Naive thymus-derived CD4-positive, alpha-beta T cell (primary cell): ENCODE measurements around the gene OCA2. TPM values are rescaled to one million over a fixed set of nuclear protein-coding genes. Genes with fewer than 3 reads are reported as not detected.

Experiments used
- ATAC-seq: fragments of 150-1000 bp; cut with Tn5 transposase; 2 replicates; pipeline ENCODE4 v1.10.0; 2021; ENCODE audit warnings: mild to moderate bottlenecking, moderate library complexity
- CTCF ChIA-PET: fragments of 350-600 bp; sonication (Branson Sonifier 250); formaldehyde crosslinking; loops from one replicate; lab custom pipeline; 2021; ENCODE audit warnings: antibody characterized with exemption; lab: Charles Lee
- POLR2A ChIA-PET: fragments of 350-600 bp; sonication (Branson Sonifier 250); formaldehyde crosslinking; loops from one replicate; lab custom pipeline; 2021; ENCODE audit warnings: antibody characterized with exemption, inconsistent platforms; lab: Charles Lee
- DNase-seq, 9 donors: peaks; one replicate each; pipeline versions ENCODE4 v3.0.0 to v3.0.0-alpha.2; 2020 to 2022; ENCODE audit warnings: mixed read lengths in 1 of 9
- H3K27ac ChIP-seq: one replicate; pipeline ENCODE4 v1.7.0; 2013; ENCODE audit warnings: mild to moderate bottlenecking, low read depth, low read length, moderate library complexity
- H3K27me3 ChIP-seq, 2 donors: one replicate each; pipeline ENCODE4 v1.7.0; 2013; ENCODE audit warnings: low read length in 2 of 2, mild to moderate bottlenecking in 2 of 2, moderate library complexity in 2 of 2; ENCODE audit not compliant: control insufficient read depth in 2 of 2, insufficient read depth in 2 of 2
- H3K36me3 ChIP-seq, 3 experiments: 1 replicate in 2 of 3; 2 replicates in 1 of 3; pipeline ENCODE4 v1.7.0; 2013; ENCODE audit warnings: low read length in 3 of 3, mild to moderate bottlenecking in 3 of 3, moderate library complexity in 1 of 3; ENCODE audit not compliant: insufficient read depth in 3 of 3, control insufficient read depth in 2 of 3
- H3K4me1 ChIP-seq, 2 donors: one replicate each; pipeline ENCODE4 v1.7.0; 2013; ENCODE audit warnings: low read length in 2 of 2, mild to moderate bottlenecking in 2 of 2, moderate library complexity in 1 of 2; ENCODE audit not compliant: control insufficient read depth in 2 of 2, insufficient read depth in 2 of 2
- H3K4me3 ChIP-seq: 2 replicates; pipeline ENCODE4 v1.7.0; 2013; ENCODE audit warnings: mild to moderate bottlenecking, low read length
- H3K9me3 ChIP-seq, 3 experiments: 1 replicate in 2 of 3; 2 replicates in 1 of 3; pipeline ENCODE4 v1.7.0; 2013; ENCODE audit warnings: low read length in 3 of 3; ENCODE audit not compliant: control insufficient read depth in 2 of 3
- H3K27ac Mint-ChIP-seq, 9 donors: one replicate each; pipeline ENCODE4 v1.8.0; 2020 to 2022; ENCODE audit warnings: mixed read lengths in 9 of 9, mild to moderate bottlenecking in 8 of 9, moderate library complexity in 5 of 9, inconsistent platforms in 2 of 9
- H3K27me3 Mint-ChIP-seq, 5 donors: one replicate each; pipeline ENCODE4 v1.8.0; 2021 to 2022; ENCODE audit warnings: mixed read lengths in 5 of 5, mild to moderate bottlenecking in 1 of 5
- H3K36me3 Mint-ChIP-seq, 5 donors: one replicate each; pipeline ENCODE4 v1.8.0; 2020 to 2022; ENCODE audit warnings: mixed read lengths in 5 of 5, mild to moderate bottlenecking in 3 of 5, inconsistent platforms in 1 of 5
- H3K4me1 Mint-ChIP-seq, 7 donors: one replicate each; pipeline ENCODE4 v1.8.0; 2020 to 2022; ENCODE audit warnings: mixed read lengths in 7 of 7, mild to moderate bottlenecking in 3 of 7, inconsistent platforms in 1 of 7
- H3K4me3 Mint-ChIP-seq, 10 donors: one replicate each; pipeline ENCODE4 v1.8.0; 2020 to 2022; ENCODE audit warnings: mild to moderate bottlenecking in 10 of 10, mixed read lengths in 10 of 10, moderate library complexity in 6 of 10, inconsistent platforms in 2 of 10
- H3K9me3 Mint-ChIP-seq, 11 donors: one replicate each; pipeline ENCODE4 v1.8.0; 2020 to 2022; ENCODE audit warnings: mixed read lengths in 11 of 11, mild to moderate bottlenecking in 4 of 11, inconsistent platforms in 1 of 11, moderate library complexity in 1 of 11
- intact Hi-C, 2 donors: fragments of 100-400 bp; cut with micrococcal nuclease; formaldehyde crosslinking; loops; one replicate each; pipeline ENCODE4 v1.15.1; 2023
- polyA plus RNA-seq, 2 donors: library from polyadenylated mRNA; unstranded; fragments of 300-500 nt; fragmentation: Illumina TruSeq; gene quantifications; one replicate each; pipeline ENCODE4 v1.2.3, GENCODE V29; 2021
- total RNA-seq, 6 experiments: library from RNA in 5 of 6; stranded (reverse) in 5 of 6; gene quantifications; 1 replicate in 5 of 6; 2 replicates in 1 of 6; pipeline ENCODE4 v1.2.3 and lab custom pipeline; 2021 to 2026

The OCA2 gene
- total and polyA plus RNA-seq, 7 experiments from 2014 or later: not detected

GRCh38 chr15:27973886-27974285, 125.2 kb downstream of the OCA2 start:
- H3K9me3 ChIP-seq: no peaks in the 10 kb centered on the region
- POLR2A ChIA-PET: no interaction called here
- H3K27ac ChIP-seq: no peak overlapping the region
- no peaks in the 10 kb centered on the region for H3K4me1 ChIP-seq
- no peaks in the 10 kb centered on the region for H3K36me3 ChIP-seq
- H3K4me3 ChIP-seq: no peak overlapping the region
- H3K27ac Mint-ChIP-seq: no peak overlapping the region
- CTCF ChIA-PET: no interaction called here
- DNase-seq (no peak), ATAC-seq (no peak)
- H3K9me3 Mint-ChIP-seq: peaks cover 0 to 5% (median 2%) of the 10 kb centered on the region in 11 donors
- H3K27me3 Mint-ChIP-seq: peaks cover 0 to 6% (median 0%) of the 10 kb centered on the region in 5 donors
- no peak overlapping the region for H3K4me3 Mint-ChIP-seq
- intact Hi-C loops: no loop called here
- H3K36me3 Mint-ChIP-seq: no peaks in the 10 kb centered on the region
- H3K4me1 Mint-ChIP-seq: no peaks in the 10 kb centered on the region
- H3K27me3 ChIP-seq: no peaks in the 10 kb centered on the region

GRCh38 chr15:27970661-27971392, 128.3 kb downstream of the OCA2 start:
- H3K9me3 Mint-ChIP-seq: peaks cover 0 to 5% (median 0%) of the 10 kb centered on the region in 11 donors
- Histone ChIP-seq H3K36me3 (no peaks in the 10 kb centered on the region), H3K4me3 (no peak overlapping the region), H3K4me1 (no peaks in the 10 kb centered on the region), H3K9me3 (no peaks in the 10 kb centered on the region), H3K27ac (no peak overlapping the region), H3K27me3 (no peaks in the 10 kb centered on the region)
- no peaks in the 10 kb centered on the region for H3K36me3 Mint-ChIP-seq
- H3K27ac Mint-ChIP-seq: no peak overlapping the region
- CTCF ChIA-PET: no interaction called here
- H3K27me3 Mint-ChIP-seq: peaks cover 0 to 6% (median 0%) of the 10 kb centered on the region in 5 donors
- no peak for ATAC-seq
- no peak overlapping the region for H3K4me3 Mint-ChIP-seq
- intact Hi-C loops: no loop called here
- POLR2A ChIA-PET: no interaction called here
- H3K4me1 Mint-ChIP-seq: no peaks in the 10 kb centered on the region
- DNase-seq: no peak

DNA sequence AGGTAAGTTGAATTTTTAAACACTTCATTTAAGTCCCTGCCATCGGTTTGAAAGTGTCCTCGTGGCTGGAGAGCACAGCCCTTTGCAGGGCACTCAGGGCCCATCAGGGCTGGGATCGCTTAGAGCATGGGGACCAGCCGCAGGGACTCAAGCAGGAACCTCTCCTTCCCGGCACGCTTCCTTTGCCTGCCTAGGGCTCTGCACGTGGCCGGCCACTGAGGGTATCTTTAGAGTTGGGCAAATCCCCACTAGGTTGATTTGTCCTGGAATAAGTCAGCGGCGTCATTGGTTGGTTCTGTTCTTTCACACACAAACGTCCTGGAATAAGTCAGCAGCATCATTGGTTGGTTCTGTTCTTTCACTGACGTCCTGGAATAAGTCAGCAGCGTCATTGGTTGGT, 131.6 kb downstream of the OCA2 start:
- Mint-ChIP-seq H3K27me3 (peaks cover 0 to 6% (median 0%) of the 10 kb centered on the region in 5 donors), H3K4me3 (no peak overlapping the region), H3K9me3 (peaks cover 0 to 5% (median 0%) of the 10 kb centered on the region in 11 donors), H3K4me1 (no peaks in the 10 kb centered on the region), H3K36me3 (no peaks in the 10 kb centered on the region), H3K27ac (no peak overlapping the region)
- Histone ChIP-seq H3K27me3 (no peaks in the 10 kb centered on the region), H3K4me1 (no peaks in the 10 kb centered on the region), H3K4me3 (no peak overlapping the region), H3K9me3 (no peaks in the 10 kb centered on the region), H3K36me3 (no peaks in the 10 kb centered on the region), H3K27ac (no peak overlapping the region)
- DNase-seq: no peak
- intact Hi-C loops: no loop called here
- no peak for ATAC-seq
- ChIA-PET CTCF (no interaction called here), POLR2A (no interaction called here)

DNA sequence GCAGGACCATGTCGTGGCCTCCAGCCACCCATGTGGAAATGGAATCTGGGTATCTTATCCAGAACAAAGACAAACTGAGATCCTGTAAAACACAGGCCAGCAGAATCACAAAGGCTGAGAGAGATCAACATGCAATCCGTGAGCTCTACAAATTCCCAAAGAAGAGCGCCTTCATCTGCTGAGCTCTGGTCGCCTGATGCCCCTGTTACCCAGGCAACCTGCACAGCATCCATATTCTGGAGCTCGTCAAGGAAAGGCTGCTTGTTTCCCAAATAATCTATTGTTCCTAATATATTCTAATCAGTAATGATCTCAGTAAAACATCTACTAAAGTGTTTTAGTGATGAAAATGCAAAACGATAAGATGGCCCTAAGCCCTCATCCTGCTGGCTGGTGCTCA, 133.6 kb downstream of the OCA2 start:
- H3K9me3 ChIP-seq: no peaks in the 10 kb centered on the region
- H3K27ac ChIP-seq: no peak overlapping the region
- H3K4me1 ChIP-seq: no peaks in the 10 kb centered on the region
- Mint-ChIP-seq H3K27ac (no peak overlapping the region), H3K36me3 (no peaks in the 10 kb centered on the region), H3K4me1 (no peaks in the 10 kb centered on the region), H3K4me3 (no peak overlapping the region), H3K27me3 (peaks cover 0 to 6% (median 0%) of the 10 kb centered on the region in 5 donors), H3K9me3 (peaks cover 0 to 4% (median 0%) of the 10 kb centered on the region in 11 donors)
- no peaks in the 10 kb centered on the region for H3K27me3 ChIP-seq
- ATAC-seq (no peak), DNase-seq (no peak)
- H3K36me3 ChIP-seq: no peaks in the 10 kb centered on the region
- CTCF ChIA-PET: no interaction called here
- no peak overlapping the region for H3K4me3 ChIP-seq
- intact Hi-C loops: no loop called here
- POLR2A ChIA-PET: no interaction called here

GRCh38 chr15:27961801-27962200, 137.3 kb downstream of the OCA2 start:
- H3K4me1 ChIP-seq: no peaks in the 10 kb centered on the region
- H3K27me3 Mint-ChIP-seq: peaks cover 0 to 13% (median 4%) of the 10 kb centered on the region in 5 donors

GRCh38 chr15:27958911-27959578, 140.1 kb downstream of the OCA2 start:
- no peak overlapping the region for H3K27ac ChIP-seq
- Mint-ChIP-seq H3K9me3 (peaks cover 0 to 11% (median 0%) of the 10 kb centered on the region in 11 donors), H3K4me3 (no peak overlapping the region), H3K27me3 (peaks cover 0 to 13% (median 4%) of the 10 kb centered on the region in 5 donors), H3K36me3 (no peaks in the 10 kb centered on the region), H3K4me1 (no peaks in the 10 kb centered on the region), H3K27ac (no peak overlapping the region)
- intact Hi-C loops: no loop called here
- no peaks in the 10 kb centered on the region for H3K4me1 ChIP-seq
- no peaks in the 10 kb centered on the region for H3K27me3 ChIP-seq
- ChIA-PET POLR2A (no interaction called here), CTCF (no interaction called here)
- no peaks in the 10 kb centered on the region for H3K9me3 ChIP-seq
- H3K4me3 ChIP-seq: no peak overlapping the region
- DNase-seq: no peak
- H3K36me3 ChIP-seq: no peaks in the 10 kb centered on the region
- no peak for ATAC-seq

More at GRCh38 chr15:27961801-27962200, 137.3 kb downstream of the OCA2 start:
- no peaks in the 10 kb centered on the region for H3K4me1 Mint-ChIP-seq
- H3K36me3 Mint-ChIP-seq: no peaks in the 10 kb centered on the region
- H3K4me3 ChIP-seq: no peak overlapping the region
- no peak overlapping the region for H3K4me3 Mint-ChIP-seq
- intact Hi-C loops: no loop called here
- CTCF ChIA-PET: no interaction called here
- H3K27ac Mint-ChIP-seq: no peak overlapping the region
- H3K36me3 ChIP-seq: no peaks in the 10 kb centered on the region
- no peaks in the 10 kb centered on the region for H3K27me3 ChIP-seq
- H3K9me3 Mint-ChIP-seq: peaks cover 0 to 10% (median 0%) of the 10 kb centered on the region in 11 donors
- H3K9me3 ChIP-seq: no peaks in the 10 kb centered on the region
- no peak for DNase-seq
- H3K27ac ChIP-seq: no peak overlapping the region
- ATAC-seq: no peak
- POLR2A ChIA-PET: no interaction called here
